DOHH2 (cell line): ENCODE data around the gene BARX2.

Experiments used
- CTCF ChIP-seq: fragments of 200-600 bp; sonication (generic); IDR thresholded peaks from one replicate; pipeline ENCODE4 v1.5.1; 2014; ENCODE audit warnings: antibody characterized with exemption, mild to moderate bottlenecking, low read depth, low read length; ENCODE audit not compliant: poor library complexity, severe bottlenecking
- EZH2phosphoT487 ChIP-seq: fragments of 200-600 bp; sonication (generic); IDR thresholded peaks from 2 replicates; pipeline ENCODE4 v1.6.1; 2017; ENCODE audit warnings: borderline replicate concordance, mild to moderate bottlenecking, antibody characterized with exemption, low read length, moderate library complexity, mixed read lengths

GRCh38 chr11:129434641-129435498 lies 59.2 kb downstream of the BARX2 start:
- TF ChIP-seq CTCF (no peak), EZH2phosphoT487 (no peak)
